Measurements from ENCODE around the gene CMSS1.

The CMSS1 gene

DNA sequence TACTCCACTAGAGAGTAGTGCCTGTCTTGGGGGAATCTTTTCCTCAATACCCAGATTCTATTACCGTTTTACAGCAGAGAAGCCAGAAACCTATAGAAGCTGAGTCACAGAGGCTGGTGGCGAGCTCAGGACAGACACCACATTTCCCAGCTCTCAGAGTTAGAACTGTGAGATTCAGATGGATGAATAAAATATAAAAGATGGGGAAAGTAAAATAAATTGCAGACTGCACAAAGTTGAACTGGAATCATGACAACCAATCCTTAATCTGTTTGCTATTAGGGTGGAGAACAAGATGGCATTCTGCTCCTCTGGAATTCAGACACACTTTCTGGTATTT is 40.5 kb upstream of the CMSS1 start:
- no peak overlapping the region for H3K9ac ChIP-seq (ENCODE audit: insufficient read length, low read depth)
- H3K4me1 ChIP-seq (ENCODE audit: insufficient read depth, insufficient read length), result no peaks in the 10 kb centered on the region
- no peaks in the 10 kb centered on the region for H3K27me3 ChIP-seq (ENCODE audit: insufficient read depth, insufficient read length)
- no peaks in the 10 kb centered on the region for H3K9me3 ChIP-seq (ENCODE audit: insufficient read depth, low read length)
- H3K4me3 ChIP-seq (ENCODE audit: insufficient read length, low read depth), result no peak overlapping the region
- no peaks in the 10 kb centered on the region for H3K36me3 ChIP-seq (ENCODE audit: insufficient read depth, insufficient read length, low read length)
- TF ChIP-seq ZNF274 (IDR thresholded peaks at IDR 0.05; ENCODE audit: low read depth, low read length), result no peak
- no peak for TF ChIP-seq YY1 (IDR thresholded peaks at IDR 0.05; ENCODE audit: insufficient read depth, insufficient read length)
- TF ChIP-seq SUZ12 (IDR thresholded peaks at IDR 0.05; ENCODE audit: extremely low read depth, insufficient read depth, insufficient read length), result no peak
- no peak for DNase-seq (ENCODE audit: low read depth, low spot score)

DNA sequence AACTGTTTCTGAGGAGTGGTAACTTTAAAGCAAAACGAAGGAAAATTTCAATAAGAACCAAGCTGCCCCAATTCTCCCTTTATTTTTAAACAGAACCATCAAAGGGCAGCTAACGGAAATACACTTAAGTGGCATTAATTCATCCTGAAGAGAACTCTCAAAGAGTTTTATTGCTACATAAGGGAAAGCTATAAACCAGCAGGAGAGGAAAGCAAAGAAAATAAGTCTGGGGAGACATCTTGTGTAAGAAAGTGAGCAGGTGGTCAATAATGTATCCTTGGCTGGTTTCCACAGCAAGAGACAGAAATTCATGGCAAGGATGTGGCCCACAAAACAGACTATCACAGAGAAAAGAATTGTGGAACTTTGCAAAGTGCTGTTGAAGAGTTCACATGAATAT is 40.0 kb upstream of the CMSS1 start:
- H3K9me3 ChIP-seq (ENCODE audit: insufficient read depth, low read length), result no peaks in the 10 kb centered on the region
- H3K9ac ChIP-seq (ENCODE audit: insufficient read length, low read depth), result no peak overlapping the region
- no peak for TF ChIP-seq ZNF274 (IDR thresholded peaks at IDR 0.05; ENCODE audit: low read depth, low read length)
- no peak for TF ChIP-seq YY1 (IDR thresholded peaks at IDR 0.05; ENCODE audit: insufficient read depth, insufficient read length)
- no peak for TF ChIP-seq SUZ12 (IDR thresholded peaks at IDR 0.05; ENCODE audit: extremely low read depth, insufficient read depth, insufficient read length)
- DNase-seq (ENCODE audit: low read depth, low spot score), result no peak
- no peak overlapping the region for H3K4me3 ChIP-seq (ENCODE audit: insufficient read length, low read depth)
- no peaks in the 10 kb centered on the region for H3K4me1 ChIP-seq (ENCODE audit: insufficient read depth, insufficient read length)
- H3K36me3 ChIP-seq (ENCODE audit: insufficient read depth, insufficient read length, low read length), result no peaks in the 10 kb centered on the region
- H3K27me3 ChIP-seq (ENCODE audit: insufficient read depth, insufficient read length), result no peaks in the 10 kb centered on the region

DNA sequence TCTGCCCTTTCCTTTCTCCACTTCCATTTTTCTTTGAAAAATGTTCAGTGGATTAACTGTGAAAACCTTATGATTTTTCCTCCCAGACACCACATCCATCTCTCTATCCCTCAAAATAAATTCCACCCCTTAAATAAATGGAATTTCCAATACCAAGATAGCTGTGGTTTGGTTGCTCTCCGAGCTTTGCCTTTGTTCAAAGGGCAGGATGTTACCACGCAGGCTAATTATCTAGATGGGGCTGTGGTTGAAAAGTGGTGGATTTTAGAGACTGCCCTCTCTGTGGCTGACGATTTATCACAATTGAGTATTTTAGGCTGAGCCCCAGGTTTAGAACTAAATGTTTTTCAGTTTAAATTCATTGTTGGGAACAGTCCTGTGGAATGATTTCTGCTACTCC is 36.9 kb upstream of the CMSS1 start:
- Histone ChIP-seq H3K36me3 (ENCODE audit: insufficient read depth, insufficient read length, low read length) (no peaks in the 10 kb centered on the region), H3K4me1 (ENCODE audit: insufficient read depth, insufficient read length) (no peaks in the 10 kb centered on the region), H3K4me3 (ENCODE audit: insufficient read length, low read depth) (no peak overlapping the region), H3K27me3 (ENCODE audit: insufficient read depth, insufficient read length) (no peaks in the 10 kb centered on the region), H3K9me3 (ENCODE audit: insufficient read depth, low read length) (no peaks in the 10 kb centered on the region), H3K9ac (ENCODE audit: insufficient read length, low read depth) (no peak overlapping the region)
- no peak for DNase-seq (ENCODE audit: low read depth, low spot score)
- TF ChIP-seq YY1 (IDR thresholded peaks at IDR 0.05; ENCODE audit: insufficient read depth, insufficient read length), result no peak
- TF ChIP-seq SUZ12 (IDR thresholded peaks at IDR 0.05; ENCODE audit: extremely low read depth, insufficient read depth, insufficient read length), result no peak
- TF ChIP-seq ZNF274 (IDR thresholded peaks at IDR 0.05; ENCODE audit: low read depth, low read length), result no peak

DNA sequence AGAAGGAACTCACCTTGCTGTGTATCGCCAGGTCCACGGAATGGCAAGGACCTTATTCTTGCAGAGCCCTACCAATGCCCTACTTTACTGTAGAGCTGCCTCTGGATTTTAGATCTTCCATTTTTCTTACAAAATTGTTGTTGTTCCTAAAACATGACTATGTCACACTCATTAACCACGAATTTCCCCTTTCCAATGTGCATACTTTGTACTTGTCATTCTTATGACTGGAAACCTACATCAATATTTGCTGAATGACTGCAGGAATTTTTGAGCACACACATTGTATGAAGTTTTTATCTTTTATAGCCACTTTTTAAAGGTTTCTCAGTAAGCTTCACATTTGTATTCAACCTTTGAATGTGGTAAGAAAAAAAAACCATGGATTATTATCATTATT is 35.9 kb upstream of the CMSS1 start:
- no peak for DNase-seq (ENCODE audit: low read depth, low spot score)
- no peaks in the 10 kb centered on the region for H3K27me3 ChIP-seq (ENCODE audit: insufficient read depth, insufficient read length)
- H3K9me3 ChIP-seq (ENCODE audit: insufficient read depth, low read length), result no peaks in the 10 kb centered on the region
- no peaks in the 10 kb centered on the region for H3K36me3 ChIP-seq (ENCODE audit: insufficient read depth, insufficient read length, low read length)
- H3K4me3 ChIP-seq (ENCODE audit: insufficient read length, low read depth), result no peak overlapping the region
- no peak overlapping the region for H3K9ac ChIP-seq (ENCODE audit: insufficient read length, low read depth)
- TF ChIP-seq SUZ12 (IDR thresholded peaks at IDR 0.05; ENCODE audit: extremely low read depth, insufficient read depth, insufficient read length), result no peak
- no peak for TF ChIP-seq ZNF274 (IDR thresholded peaks at IDR 0.05; ENCODE audit: low read depth, low read length)
- no peak for TF ChIP-seq YY1 (IDR thresholded peaks at IDR 0.05; ENCODE audit: insufficient read depth, insufficient read length)
- no peaks in the 10 kb centered on the region for H3K4me1 ChIP-seq (ENCODE audit: insufficient read depth, insufficient read length)

DNA sequence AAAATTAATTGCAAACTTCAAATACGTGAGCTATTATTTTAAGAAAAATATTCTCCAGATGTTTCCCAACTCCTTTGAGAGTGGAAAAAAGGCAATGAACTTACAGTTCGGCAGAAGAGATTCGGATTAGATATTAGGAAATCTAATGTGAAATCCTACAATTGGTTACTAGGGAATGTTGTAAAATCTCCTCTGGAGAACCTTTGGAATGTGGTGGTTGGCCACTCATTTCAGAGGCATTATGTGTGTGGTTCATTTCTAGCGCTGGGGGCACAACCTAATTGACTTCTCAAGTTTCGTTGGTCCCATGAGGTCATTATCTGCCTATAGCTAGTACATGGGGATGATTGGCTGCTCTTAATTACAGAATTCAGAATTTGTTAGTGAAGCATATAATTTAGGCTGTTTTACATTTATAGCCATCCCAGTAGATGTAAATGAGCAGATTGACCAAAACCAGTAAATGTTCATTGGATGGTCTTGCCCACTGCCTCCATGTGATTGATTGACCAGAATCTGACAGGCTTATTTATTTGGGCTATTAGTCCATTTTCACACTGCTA is 34.6 kb upstream of the CMSS1 start:
- no peak for DNase-seq (ENCODE audit: low read depth, low spot score)
- H3K9me3 ChIP-seq (ENCODE audit: insufficient read depth, low read length), result no peaks in the 10 kb centered on the region

DNA sequence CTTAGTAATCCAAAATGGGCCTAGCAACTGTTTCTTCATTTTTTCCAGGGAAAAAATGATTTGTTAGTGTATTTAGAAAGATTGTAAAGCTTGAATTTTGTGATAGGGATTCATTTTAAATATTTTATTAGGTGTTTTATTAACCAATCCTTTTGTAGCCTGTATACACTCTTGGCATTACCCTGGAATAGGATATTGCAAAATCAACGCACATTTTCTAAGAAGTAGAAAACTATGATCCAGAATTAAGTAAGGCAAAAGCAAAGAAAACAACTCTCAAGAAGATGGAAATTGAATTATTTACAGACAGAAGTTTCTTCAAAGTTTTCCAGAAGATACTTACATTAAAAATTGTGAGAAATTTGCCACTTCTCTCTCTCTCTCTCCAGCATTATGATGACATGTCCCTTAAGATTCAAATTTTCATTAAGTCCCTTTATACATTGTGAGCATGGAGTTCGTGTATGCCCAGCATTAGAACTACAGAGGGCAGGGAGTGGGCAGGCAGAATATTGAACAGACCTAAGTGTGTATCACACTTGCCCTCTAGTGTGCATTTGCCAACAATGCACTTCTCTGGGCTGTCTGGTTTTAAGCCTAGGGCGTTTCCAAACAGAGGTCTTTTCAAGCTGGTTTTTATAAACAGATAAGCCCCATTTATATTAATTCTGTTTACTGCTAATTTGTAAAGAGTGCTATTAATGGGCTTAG is 28.5 kb upstream of the CMSS1 start:
- no peak for DNase-seq (ENCODE audit: low read depth, low spot score)
- Histone ChIP-seq H3K4me1 (ENCODE audit: insufficient read depth, insufficient read length) (no peaks in the 10 kb centered on the region), H3K9me3 (ENCODE audit: insufficient read depth, low read length) (no peaks in the 10 kb centered on the region), H3K36me3 (ENCODE audit: insufficient read depth, insufficient read length, low read length) (no peaks in the 10 kb centered on the region), H3K9ac (ENCODE audit: insufficient read length, low read depth) (no peak overlapping the region), H3K4me3 (ENCODE audit: insufficient read length, low read depth) (no peak overlapping the region), H3K27me3 (ENCODE audit: insufficient read depth, insufficient read length) (no peaks in the 10 kb centered on the region)
- TF ChIP-seq ZNF274 (IDR thresholded peaks at IDR 0.05; ENCODE audit: low read depth, low read length), result no peak
- TF ChIP-seq YY1 (IDR thresholded peaks at IDR 0.05; ENCODE audit: insufficient read depth, insufficient read length), result no peak
- TF ChIP-seq SUZ12 (IDR thresholded peaks at IDR 0.05; ENCODE audit: extremely low read depth, insufficient read depth, insufficient read length), result no peak

More for the DNA sequence above, 34.6 kb upstream of the CMSS1 start:
- H3K27me3 ChIP-seq (ENCODE audit: insufficient read depth, insufficient read length), result no peaks in the 10 kb centered on the region
- H3K9ac ChIP-seq (ENCODE audit: insufficient read length, low read depth), result no peak overlapping the region
- no peak for TF ChIP-seq SUZ12 (IDR thresholded peaks at IDR 0.05; ENCODE audit: extremely low read depth, insufficient read depth, insufficient read length)
- TF ChIP-seq ZNF274 (IDR thresholded peaks at IDR 0.05; ENCODE audit: low read depth, low read length), result no peak
- TF ChIP-seq YY1 (IDR thresholded peaks at IDR 0.05; ENCODE audit: insufficient read depth, insufficient read length), result no peak
- H3K36me3 ChIP-seq (ENCODE audit: insufficient read depth, insufficient read length, low read length), result no peaks in the 10 kb centered on the region
- H3K4me3 ChIP-seq (ENCODE audit: insufficient read length, low read depth), result no peak overlapping the region
- H3K4me1 ChIP-seq (ENCODE audit: insufficient read depth, insufficient read length), result no peaks in the 10 kb centered on the region

DNA sequence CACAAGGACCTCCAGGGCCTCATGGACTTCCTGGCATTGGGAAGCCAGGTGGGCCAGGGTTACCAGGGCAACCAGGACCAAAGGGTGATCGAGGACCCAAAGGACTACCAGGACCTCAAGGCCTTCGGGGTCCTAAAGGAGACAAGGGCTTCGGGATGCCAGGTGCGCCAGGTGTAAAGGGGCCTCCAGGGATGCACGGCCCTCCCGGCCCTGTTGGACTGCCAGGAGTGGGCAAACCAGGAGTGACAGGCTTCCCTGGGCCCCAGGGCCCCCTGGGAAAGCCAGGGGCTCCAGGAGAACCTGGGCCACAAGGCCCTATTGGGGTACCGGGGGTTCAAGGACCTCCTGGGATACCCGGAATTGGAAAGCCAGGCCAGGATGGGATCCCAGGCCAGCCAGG is 23.2 kb upstream of the CMSS1 start:
- Histone ChIP-seq H3K4me3 (ENCODE audit: insufficient read length, low read depth) (no peak overlapping the region), H3K27me3 (ENCODE audit: insufficient read depth, insufficient read length) (no peaks in the 10 kb centered on the region), H3K36me3 (ENCODE audit: insufficient read depth, insufficient read length, low read length) (no peaks in the 10 kb centered on the region), H3K4me1 (ENCODE audit: insufficient read depth, insufficient read length) (no peaks in the 10 kb centered on the region), H3K9ac (ENCODE audit: insufficient read length, low read depth) (no peak overlapping the region), H3K9me3 (ENCODE audit: insufficient read depth, low read length) (no peaks in the 10 kb centered on the region)
- no peak for DNase-seq (ENCODE audit: low read depth, low spot score)
- TF ChIP-seq SUZ12 (IDR thresholded peaks at IDR 0.05; ENCODE audit: extremely low read depth, insufficient read depth, insufficient read length) (no peak), ZNF274 (IDR thresholded peaks at IDR 0.05; ENCODE audit: low read depth, low read length) (no peak), YY1 (IDR thresholded peaks at IDR 0.05; ENCODE audit: insufficient read depth, insufficient read length) (no peak)
